Testis (tissue), 5 donors: Measurements from ENCODE around the gene TTC39A. TPM values are rescaled to one million over a fixed set of nuclear protein-coding genes. Genes with fewer than 3 reads are reported as not detected.
A peak's percentile ranks its signal among the peaks of the same experiment; 100 is the strongest.

Experiments used
- DNase-seq: peaks from one replicate; pipeline ENCODE4 v3.0.0-alpha.2; 2019
- H3K27ac ChIP-seq, 2 donors: fragments of 200-600 bp; sonication (generic); one replicate each; pipeline ENCODE4 v1.5.1; 2019
- H3K27me3 ChIP-seq: fragments of 200-600 bp; sonication (generic); one replicate; pipeline ENCODE4 v1.5.1; 2019
- H3K36me3 ChIP-seq: fragments of 200-600 bp; sonication (generic); one replicate; pipeline ENCODE4 v1.5.1; 2017; ENCODE audit warnings: low read depth; ENCODE audit errors: missing control alignments
- H3K4me1 ChIP-seq: fragments of 200-600 bp; sonication (generic); one replicate; pipeline ENCODE4 v1.5.1; 2019
- H3K4me3 ChIP-seq, 2 donors: fragments of 200-600 bp; sonication (generic); one replicate each; pipeline ENCODE4 v1.5.1; 2017 to 2019
- H3K9me3 ChIP-seq: fragments of 200-600 bp; sonication (generic); one replicate; pipeline ENCODE4 v1.5.1; 2017
- CTCF ChIP-seq, 3 experiments: fragments of 450-650 bp in 2 of 3; fragments of 200-600 bp in 1 of 3; sonication (generic) in 1 of 3; IDR thresholded peaks; one replicate each; pipeline ENCODE4 v1.5.1; 2016 to 2019; ENCODE audit warnings: antibody characterized with exemption in 3 of 3, mild to moderate bottlenecking in 2 of 3, moderate library complexity in 1 of 3
- POLR2A ChIP-seq: fragments of 450-650 bp; IDR thresholded peaks from one replicate; pipeline ENCODE4 v1.6.1; 2017; ENCODE audit warnings: antibody characterized with exemption, mild to moderate bottlenecking, moderate library complexity
- WGBS, 2 donors: methylation state at CpG; one replicate each; pipeline ENCODE4 v1.1.5; 2018; 5-methylcytosine and 5-hydroxymethylcytosine counted together
- intact Hi-C: fragments of 100-400 bp; cut with DNase I; formaldehyde crosslinking; loops from one replicate; pipeline ENCODE4 v1.15.1; 2023; ENCODE audit warnings: low total_unique reads
- long read RNA-seq, 2 donors: transcript quantifications; one replicate each; lab custom pipeline, GENCODE V29; 2026
- polyA plus RNA-seq: library from polyadenylated mRNA; stranded (reverse); fragments of 350-450 nt; fragmentation: Illumina TruSeq; extraction: RNeasy Lipid Tissue Mini Kit (QIAGEN cat#74804); gene quantifications from one replicate; pipeline ENCODE4 v1.2.3, GENCODE V29; 2014; ENCODE audit warnings: low read depth, low replicate concordance; ENCODE audit not compliant: insufficient read depth
- total RNA-seq, 2 donors: library from RNA; depleted of rRNA; stranded (reverse); fragments of >200 nt; gene quantifications; one replicate each; pipeline ENCODE4 v1.2.3, GENCODE V29; 2016

Gene TTC39A
- total RNA-seq (100 to 1,000 TPM in 1 of 2 donors, 10 to 100 TPM in 1; 64.7 to 121 TPM), polyA plus RNA-seq (120 TPM)
- long read RNA-seq, donor 1, result 0 reads
- long read RNA-seq, donor 2, result 0 reads

DNA sequence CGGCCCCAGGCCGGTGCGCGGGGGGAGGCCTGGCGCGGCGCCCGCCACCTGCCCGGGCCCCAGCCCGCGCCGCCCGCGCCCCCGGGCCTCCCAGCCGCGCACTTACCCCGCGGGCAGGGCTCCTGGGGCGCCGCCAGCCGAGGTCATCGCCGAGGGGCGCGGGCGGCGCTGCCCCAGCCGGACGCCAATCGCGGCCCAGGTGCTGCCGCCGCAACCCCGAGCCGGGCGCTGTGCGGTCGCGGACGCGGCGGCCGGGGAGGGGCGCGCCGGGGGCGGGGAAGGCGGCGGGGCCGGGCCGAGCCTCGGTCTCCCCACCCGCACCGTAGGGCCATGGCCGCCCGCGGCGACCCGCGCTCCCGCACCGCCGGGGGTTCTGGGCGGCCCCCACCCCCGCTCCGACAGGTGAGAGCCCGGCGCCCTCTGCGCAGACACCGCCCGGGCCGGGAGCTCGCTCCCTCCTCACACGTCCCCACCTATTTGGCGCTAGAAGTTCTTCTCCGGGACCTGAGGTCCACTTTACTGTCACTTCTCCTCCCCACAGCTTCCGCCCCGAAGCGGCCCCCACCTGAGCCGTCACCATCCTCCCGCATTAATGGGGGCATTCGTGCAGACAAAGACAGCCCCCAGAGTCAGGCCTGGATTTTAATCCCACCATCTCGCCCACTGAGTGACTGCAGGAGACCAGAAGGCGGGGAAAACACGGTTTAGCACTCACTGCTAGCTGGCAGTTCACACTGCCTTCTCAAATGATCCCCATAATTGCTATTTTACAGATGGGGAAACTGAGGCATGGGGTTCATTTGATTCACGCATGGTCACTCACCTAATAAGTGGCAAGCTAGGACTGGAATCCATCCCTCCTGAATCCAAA is at the start of gene TTC39A:
TTC39A (minus strand) TSS at position 232 of the 871 bp plus-strand sequence; CDS start at position 147, 85 bp downstream.
- intact Hi-C loops, result no loop called here
- H3K9me3 ChIP-seq, result no peaks in the 10 kb centered on the region
- no peak for TF ChIP-seq POLR2A
- H3K4me1 ChIP-seq, result peaks cover 14% of the 10 kb centered on the region
- no peaks in the 10 kb centered on the region for H3K36me3 ChIP-seq
- 6 to 16% methylated on average over 15 to 60 of the region's 87 CpGs for WGBS, 2 donors
- peak within 1 kb of the TSS; percentile 47 to 55 for H3K4me3 ChIP-seq
- no peak for DNase-seq
- H3K27me3 ChIP-seq, result no peaks in the 10 kb centered on the region
- H3K27ac ChIP-seq, result no peak within 1 kb of the TSS

GRCh38 chr1:51378871-51379270 is 48.5 kb upstream of the TTC39A start:
- no peaks in the 10 kb centered on the region for H3K27me3 ChIP-seq
- no peak for TF ChIP-seq CTCF (IDR thresholded peaks at IDR 0.05)
- WGBS, 2 donors, result 92 to 94% methylated on average over 6 of the region's 6 CpGs
- H3K4me3 ChIP-seq, result no peak overlapping the region
- intact Hi-C loops, result no loop called here
- no peak for DNase-seq
- no peaks in the 10 kb centered on the region for H3K9me3 ChIP-seq
- H3K4me1 ChIP-seq, result no peaks in the 10 kb centered on the region
- H3K36me3 ChIP-seq, result no peaks in the 10 kb centered on the region
- H3K27ac ChIP-seq, result no peak overlapping the region

DNA sequence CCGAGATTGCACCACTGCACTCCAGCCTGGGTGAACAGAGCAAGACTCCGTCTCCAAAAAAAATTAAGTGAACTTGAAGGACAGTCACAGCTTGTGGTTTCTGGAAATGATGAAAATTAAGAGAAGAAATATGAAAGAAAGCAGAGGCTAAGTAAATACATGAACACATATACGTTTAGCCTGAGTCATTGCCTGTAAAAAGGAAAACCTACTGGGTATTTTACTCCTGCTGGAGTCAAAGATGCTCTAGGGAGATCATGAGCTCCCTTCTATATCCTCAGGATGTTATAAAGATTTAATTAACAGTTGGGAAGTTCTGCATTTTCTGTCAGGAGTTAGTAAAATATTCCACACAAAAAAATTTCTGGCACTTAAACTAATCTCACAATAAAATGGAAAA is 43.5 kb upstream of the TTC39A start:
- 88 to 94% methylated on average over 3 of the region's 3 CpGs for WGBS, 2 donors
- intact Hi-C loops, result no loop called here
- no peak overlapping the region for H3K27ac ChIP-seq
- no peaks in the 10 kb centered on the region for H3K4me1 ChIP-seq
- no peaks in the 10 kb centered on the region for H3K36me3 ChIP-seq
- no peaks in the 10 kb centered on the region for H3K27me3 ChIP-seq
- TF ChIP-seq POLR2A (no peak), CTCF (IDR thresholded peaks at IDR 0.05) (no peak)
- no peaks in the 10 kb centered on the region for H3K9me3 ChIP-seq
- no peak for DNase-seq
- H3K4me3 ChIP-seq, result no peak overlapping the region

- no peaks in the 10 kb centered on the region for H3K4me1 ChIP-seq
- no peak overlapping the region for H3K4me3 ChIP-seq
- DNase-seq, result no peak
- H3K9me3 ChIP-seq, result no peaks in the 10 kb centered on the region
- intact Hi-C loops, result no loop called here
- TF ChIP-seq POLR2A (no peak), CTCF (IDR thresholded peaks at IDR 0.05) (no peak)
- H3K36me3 ChIP-seq, result no peaks in the 10 kb centered on the region
- H3K27me3 ChIP-seq, result no peaks in the 10 kb centered on the region
- no peak overlapping the region for H3K27ac ChIP-seq
Measured at GRCh38 chr1:51372561-51372960, 42.2 kb upstream of the TTC39A start.

DNA sequence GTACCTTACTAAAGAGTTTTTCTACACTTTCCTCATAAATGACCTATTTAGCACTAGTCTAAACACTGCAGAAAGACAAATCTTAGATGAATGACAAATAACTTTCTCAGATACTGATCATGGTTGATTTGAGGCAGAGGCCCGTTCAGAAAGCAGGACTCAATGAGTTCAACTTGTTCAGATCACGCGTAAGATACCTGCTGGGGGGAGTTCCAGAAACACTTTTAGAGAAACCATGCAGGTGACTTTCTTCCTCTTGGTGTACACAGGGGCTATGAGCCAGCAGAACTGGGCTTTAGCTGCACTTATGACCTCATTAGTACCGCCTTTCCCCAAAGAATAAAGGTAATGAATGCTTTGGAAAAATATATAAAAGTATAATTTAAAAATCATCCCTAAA is 38.8 kb upstream of the TTC39A start:
- WGBS, 2 donors, result 92% methylated on average over 4 of the region's 4 CpGs

More for the DNA sequence above, 38.8 kb upstream of the TTC39A start:
- Histone ChIP-seq H3K36me3 (no peaks in the 10 kb centered on the region), H3K4me3 (no peak overlapping the region), H3K9me3 (no peaks in the 10 kb centered on the region), H3K27ac (no peak overlapping the region), H3K4me1 (no peaks in the 10 kb centered on the region), H3K27me3 (no peaks in the 10 kb centered on the region)
- no peak for DNase-seq
- no peak for TF ChIP-seq POLR2A
- no peak for TF ChIP-seq CTCF (IDR thresholded peaks at IDR 0.05)
- intact Hi-C loops, result no loop called here
